Right lobe of liver (tissue), 4 donors: Measurements from ENCODE around the gene NR2C2AP.

Experiments used
- POLR2A ChIP-seq: fragments of 450-650 bp; IDR thresholded peaks from one replicate; pipeline ENCODE4 v1.6.1; 2017; ENCODE audit warnings: antibody characterized with exemption, mild to moderate bottlenecking
- TF ChIP-seq, protein P1 (sequence below), 4 donors: fragments of 200-600 bp in 3 of 4; fragments of 450-650 bp in 1 of 4; IDR thresholded peaks; one replicate each; pipeline versions ENCODE4 v1.5.1 to v1.8.0; 2016 to 2022; ENCODE audit warnings: antibody characterized with exemption in 4 of 4, mild to moderate bottlenecking in 2 of 4
- donor health status: DM: no; HTN: no; CAD: no.
- donor health status: DM: no; HTN: no; CAD: no.
- donor health status: DM: no; HTN: yes; CAD: no.

DNA sequence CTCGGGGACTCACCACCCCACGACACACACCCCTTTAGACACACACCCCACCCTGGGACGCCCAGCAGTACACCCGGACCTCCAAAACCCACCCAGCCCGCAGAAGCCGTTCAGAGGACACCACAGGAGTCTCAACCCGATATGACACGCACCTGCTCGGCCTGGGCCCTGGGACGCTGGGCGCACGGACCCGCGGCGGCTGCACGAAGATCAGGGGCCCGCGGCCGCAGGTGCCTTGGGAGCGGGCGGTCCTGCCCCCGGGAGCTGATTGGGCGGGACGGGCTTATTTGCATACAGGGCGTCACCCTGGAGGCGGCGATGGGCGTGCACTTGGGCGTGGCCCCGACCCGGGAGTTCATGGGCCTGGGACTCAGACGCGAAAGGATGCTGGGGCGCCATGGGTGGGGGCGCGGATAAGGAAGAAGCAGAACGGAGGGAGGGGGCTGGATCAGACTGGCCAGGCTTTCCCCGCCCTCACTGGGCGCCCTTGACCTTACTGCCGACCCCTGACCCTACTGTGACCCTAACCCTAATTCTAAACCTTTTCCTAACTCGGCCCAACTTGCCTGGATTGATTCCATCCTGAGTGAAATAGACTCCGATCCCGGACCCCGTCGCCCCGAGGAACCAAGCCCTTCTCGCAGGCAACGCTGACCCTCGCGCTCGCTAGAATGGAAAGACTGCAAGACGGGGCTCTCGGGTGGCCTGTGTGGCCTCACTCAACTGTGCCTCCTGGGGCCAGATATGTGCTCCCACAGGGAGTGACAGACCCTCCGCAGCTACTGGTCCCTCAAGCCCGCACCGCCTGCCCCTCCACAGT lies 33.0 kb downstream of the NR2C2AP start, which contains the start of gene MEF2B:
- TF ChIP-seq, protein P1, sequence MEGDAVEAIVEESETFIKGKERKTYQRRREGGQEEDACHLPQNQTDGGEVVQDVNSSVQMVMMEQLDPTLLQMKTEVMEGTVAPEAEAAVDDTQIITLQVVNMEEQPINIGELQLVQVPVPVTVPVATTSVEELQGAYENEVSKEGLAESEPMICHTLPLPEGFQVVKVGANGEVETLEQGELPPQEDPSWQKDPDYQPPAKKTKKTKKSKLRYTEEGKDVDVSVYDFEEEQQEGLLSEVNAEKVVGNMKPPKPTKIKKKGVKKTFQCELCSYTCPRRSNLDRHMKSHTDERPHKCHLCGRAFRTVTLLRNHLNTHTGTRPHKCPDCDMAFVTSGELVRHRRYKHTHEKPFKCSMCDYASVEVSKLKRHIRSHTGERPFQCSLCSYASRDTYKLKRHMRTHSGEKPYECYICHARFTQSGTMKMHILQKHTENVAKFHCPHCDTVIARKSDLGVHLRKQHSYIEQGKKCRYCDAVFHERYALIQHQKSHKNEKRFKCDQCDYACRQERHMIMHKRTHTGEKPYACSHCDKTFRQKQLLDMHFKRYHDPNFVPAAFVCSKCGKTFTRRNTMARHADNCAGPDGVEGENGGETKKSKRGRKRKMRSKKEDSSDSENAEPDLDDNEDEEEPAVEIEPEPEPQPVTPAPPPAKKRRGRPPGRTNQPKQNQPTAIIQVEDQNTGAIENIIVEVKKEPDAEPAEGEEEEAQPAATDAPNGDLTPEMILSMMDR (IDR thresholded peaks at IDR 0.05) = no peak
- no peak for TF ChIP-seq POLR2A
